ENCODE data around the gene C2CD5. TPM values are rescaled to one million over a fixed set of nuclear protein-coding genes. Genes with fewer than 3 reads are reported as not detected.

Gene C2CD5
- total RNA-seq, 1 donor from 2014 or later: 19.1 TPM

- peak; percentile 48 for ATAC-seq
These were observed 128.7 kb downstream of the C2CD5 start for GRCh38 chr12:22415342-22416309.

GRCh38 chr12:22414742-22415141, 129.6 kb downstream of the C2CD5 start:
- ATAC-seq: no peak

- ATAC-seq: no peak
These were observed 130.8 kb downstream of the C2CD5 start for GRCh38 chr12:22413592-22413991.

GRCh38 chr12:22412581-22412980, 131.8 kb downstream of the C2CD5 start:
- no peak for ATAC-seq

- ATAC-seq: peak; percentile 94
These were observed 133.9 kb downstream of the C2CD5 start for GRCh38 chr12:22410486-22410885.

- peak; percentile 28 for ATAC-seq
These were observed 134.8 kb downstream of the C2CD5 start for GRCh38 chr12:22409377-22410164.

- ATAC-seq: peak; percentile 55
These were observed 135.5 kb downstream of the C2CD5 start for GRCh38 chr12:22408610-22409376.

- ATAC-seq: no peak
These were observed 136.9 kb downstream of the C2CD5 start for GRCh38 chr12:22407397-22407796.

GRCh38 chr12:22406627-22407026, 137.7 kb downstream of the C2CD5 start:
- peak; percentile 71 for ATAC-seq

GRCh38 chr12:22399464-22400180, 144.7 kb downstream of the C2CD5 start:
- ATAC-seq: no peak

Other genes with a start within 250 kb of the C2CD5 start
- 1.5 TPM for gene ST8SIA1, start 209.8 kb downstream of the C2CD5 start, total RNA-seq
- gene ETNK1, start 80.6 kb upstream of the C2CD5 start, total RNA-seq: 26.9 TPM

Data from esophagus mucosa (tissue), 1 donor.